Measurements from ENCODE around the gene DGAT2L6. TPM values are rescaled to one million over a fixed set of nuclear protein-coding genes. Genes with fewer than 3 reads are reported as not detected.
"Not testable (repeated sequence)": the region's sequence is repeated elsewhere in the genome, so short reads cannot be mapped to it uniquely, and the experiment has no call there.

Gene DGAT2L6
- total RNA-seq, 2 donors from 2014 or later = not detected

DNA sequence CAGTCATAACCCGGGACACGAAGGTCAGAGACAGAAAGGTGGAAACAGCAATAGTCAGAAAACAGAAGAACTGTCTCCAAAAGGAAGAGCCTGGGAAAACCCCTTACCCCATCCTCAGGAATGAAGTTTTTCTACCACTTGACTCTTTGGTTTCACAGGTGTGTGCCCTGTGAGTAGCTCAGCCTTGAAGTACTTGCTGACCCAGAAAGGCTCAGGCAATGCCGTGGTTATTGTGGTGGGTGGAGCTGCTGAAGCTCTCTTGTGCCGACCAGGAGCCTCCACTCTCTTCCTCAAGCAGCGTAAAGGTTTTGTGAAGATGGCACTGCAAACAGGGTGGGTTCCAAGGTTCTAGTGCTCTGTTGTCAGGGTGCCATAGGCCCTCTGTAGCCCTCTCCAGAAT is 24.4 kb downstream of the DGAT2L6 start:
- H3K36me3 ChIP-seq (ENCODE audit: control insufficient read depth, insufficient read depth, low read length) = no peaks in the 10 kb centered on the region
- no peaks in the 10 kb centered on the region for H3K27me3 ChIP-seq (ENCODE audit: control insufficient read depth, insufficient read depth, low read length, poor library complexity, severe bottlenecking)
- no peak overlapping the region for H3K9ac ChIP-seq (ENCODE audit: extremely low read depth, low read length, poor library complexity, severe bottlenecking)
- Mint-ChIP-seq H3K36me3 (ENCODE audit: low read depth) (no peaks in the 10 kb centered on the region), H3K9me3 (peaks cover 44% of the 10 kb centered on the region), H3K4me3 (no peak overlapping the region), H3K27me3 (ENCODE audit: insufficient read depth) (peaks cover 21% of the 10 kb centered on the region), H3K27ac (no peak overlapping the region), H3K4me1 (no peaks in the 10 kb centered on the region)
- no peak overlapping the region for H3K4me3 ChIP-seq (ENCODE audit: low read length)
- TF ChIP-seq, protein P1, sequence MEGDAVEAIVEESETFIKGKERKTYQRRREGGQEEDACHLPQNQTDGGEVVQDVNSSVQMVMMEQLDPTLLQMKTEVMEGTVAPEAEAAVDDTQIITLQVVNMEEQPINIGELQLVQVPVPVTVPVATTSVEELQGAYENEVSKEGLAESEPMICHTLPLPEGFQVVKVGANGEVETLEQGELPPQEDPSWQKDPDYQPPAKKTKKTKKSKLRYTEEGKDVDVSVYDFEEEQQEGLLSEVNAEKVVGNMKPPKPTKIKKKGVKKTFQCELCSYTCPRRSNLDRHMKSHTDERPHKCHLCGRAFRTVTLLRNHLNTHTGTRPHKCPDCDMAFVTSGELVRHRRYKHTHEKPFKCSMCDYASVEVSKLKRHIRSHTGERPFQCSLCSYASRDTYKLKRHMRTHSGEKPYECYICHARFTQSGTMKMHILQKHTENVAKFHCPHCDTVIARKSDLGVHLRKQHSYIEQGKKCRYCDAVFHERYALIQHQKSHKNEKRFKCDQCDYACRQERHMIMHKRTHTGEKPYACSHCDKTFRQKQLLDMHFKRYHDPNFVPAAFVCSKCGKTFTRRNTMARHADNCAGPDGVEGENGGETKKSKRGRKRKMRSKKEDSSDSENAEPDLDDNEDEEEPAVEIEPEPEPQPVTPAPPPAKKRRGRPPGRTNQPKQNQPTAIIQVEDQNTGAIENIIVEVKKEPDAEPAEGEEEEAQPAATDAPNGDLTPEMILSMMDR (conservative IDR thresholded peaks at IDR 0.05) = no peak
- no peaks in the 10 kb centered on the region for H3K4me1 ChIP-seq (ENCODE audit: control insufficient read depth, insufficient read depth, low read length)
- DNase-seq = no peak
- WGBS, 2 experiments (ENCODE audit: insufficient coverage in 1 of 2, insufficient read length in 1 of 2) = 83 to 89% methylated on average over 2 to 5 of the region's 5 CpGs
- H3K9me3 ChIP-seq (ENCODE audit: control insufficient read depth, low read length) = no peaks in the 10 kb centered on the region
- no peak overlapping the region for H3K27ac ChIP-seq (ENCODE audit: low read depth, low read length)

DNA sequence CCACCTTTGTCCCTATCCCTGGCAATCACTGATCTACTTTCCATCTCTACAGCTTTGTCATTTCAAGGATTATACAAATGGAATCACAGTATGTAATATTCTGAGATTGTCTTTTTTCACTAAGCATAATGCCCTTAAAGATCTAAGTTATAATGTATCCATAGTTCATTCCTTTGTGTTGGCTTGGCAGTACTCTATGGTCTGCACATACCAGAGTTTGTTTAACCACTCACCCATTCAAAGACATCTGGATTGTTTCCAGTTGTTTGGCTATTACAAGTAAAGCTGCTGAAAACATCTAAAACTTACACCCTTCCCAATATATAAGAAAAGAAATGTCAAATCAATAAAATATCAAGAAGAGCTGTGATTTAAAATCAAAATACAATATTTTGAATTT is 31.2 kb downstream of the DGAT2L6 start:
- no peaks in the 10 kb centered on the region for H3K36me3 Mint-ChIP-seq (ENCODE audit: low read depth)
- peaks cover 40% of the 10 kb centered on the region for H3K9me3 Mint-ChIP-seq
- TF ChIP-seq, protein P1 (conservative IDR thresholded peaks at IDR 0.05) = no peak

DNA sequence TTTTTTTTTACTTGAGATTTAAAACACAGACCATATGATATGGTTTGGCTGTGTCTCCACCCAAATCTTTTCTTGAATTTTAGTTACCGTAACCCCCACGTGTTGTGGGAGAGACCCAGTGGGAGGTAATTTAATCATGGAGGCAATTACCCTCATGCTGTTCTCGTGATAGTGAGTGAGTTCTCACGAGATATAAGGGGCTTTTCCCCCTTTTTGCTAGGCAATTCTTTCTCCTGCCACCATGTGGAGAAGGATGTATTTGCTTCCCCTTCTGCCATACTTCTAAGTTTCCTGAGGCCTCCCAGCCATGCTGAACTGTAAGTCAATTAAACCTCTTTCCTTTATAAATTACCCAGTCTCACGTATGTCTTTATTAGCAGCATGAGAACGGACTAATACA is 32.3 kb downstream of the DGAT2L6 start:
- peaks cover 43% of the 10 kb centered on the region for H3K9me3 Mint-ChIP-seq
- not testable (repeated sequence) for H3K27me3 ChIP-seq (ENCODE audit: control insufficient read depth, insufficient read depth, low read length, poor library complexity, severe bottlenecking); H3K9me3 ChIP-seq (ENCODE audit: control insufficient read depth, low read length); H3K4me3 ChIP-seq (ENCODE audit: low read length); H3K4me1 Mint-ChIP-seq; H3K36me3 Mint-ChIP-seq (ENCODE audit: low read depth); H3K4me3 Mint-ChIP-seq; H3K27ac ChIP-seq (ENCODE audit: low read depth, low read length); H3K9ac ChIP-seq (ENCODE audit: extremely low read depth, low read length, poor library complexity, severe bottlenecking); H3K36me3 ChIP-seq (ENCODE audit: control insufficient read depth, insufficient read depth, low read length); H3K4me1 ChIP-seq (ENCODE audit: control insufficient read depth, insufficient read depth, low read length); H3K27ac Mint-ChIP-seq; DNase-seq
- H3K27me3 Mint-ChIP-seq (ENCODE audit: insufficient read depth) = peaks cover 10% of the 10 kb centered on the region
- WGBS, 2 experiments (ENCODE audit: insufficient coverage in 1 of 2, insufficient read length in 1 of 2) = 58% methylated on average over 6 of the region's 6 CpGs; no CpG with 5 or more reads in 1 of the 2 experiments
- TF ChIP-seq, protein P1 (conservative IDR thresholded peaks at IDR 0.05) = peak; percentile 40

More for the DNA sequence above, 31.2 kb downstream of the DGAT2L6 start:
- Histone ChIP-seq H3K27me3 (ENCODE audit: control insufficient read depth, insufficient read depth, low read length, poor library complexity, severe bottlenecking) (no peaks in the 10 kb centered on the region), H3K36me3 (ENCODE audit: control insufficient read depth, insufficient read depth, low read length) (no peaks in the 10 kb centered on the region), H3K9ac (ENCODE audit: extremely low read depth, low read length, poor library complexity, severe bottlenecking) (no peak overlapping the region), H3K4me3 (ENCODE audit: low read length) (no peak overlapping the region), H3K4me1 (ENCODE audit: control insufficient read depth, insufficient read depth, low read length) (no peaks in the 10 kb centered on the region), H3K9me3 (ENCODE audit: control insufficient read depth, low read length) (no peaks in the 10 kb centered on the region), H3K27ac (ENCODE audit: low read depth, low read length) (no peak overlapping the region)
- no peak for DNase-seq
- Mint-ChIP-seq H3K27me3 (ENCODE audit: insufficient read depth) (peaks cover 17% of the 10 kb centered on the region), H3K4me3 (no peak overlapping the region), H3K27ac (no peak overlapping the region), H3K4me1 (no peaks in the 10 kb centered on the region)
